Caco-2 (cell line): ENCODE results near the gene NAP1L4. TPM values are rescaled to one million over a fixed set of nuclear protein-coding genes. Genes with fewer than 3 reads are reported as not detected.
"Not testable (repeated sequence)": the region's sequence is repeated elsewhere in the genome, so short reads cannot be mapped to it uniquely, and the experiment has no call there.

ENCODE experiments used
- BruUV-seq: library from RNA; stranded (reverse); fragments of 400-500 nt; replicated peaks from 2 replicates; lab custom pipeline; 2021; lab: Mats Ljungman, UMichigan
- CTCF ChIA-PET: fragments of 300-600 bp; sonication (Branson Sonifier 250); formaldehyde crosslinking; loops from one replicate; lab custom pipeline; 2022; ENCODE audit warnings: antibody characterized with exemption; lab: Charles Lee
- POLR2A ChIA-PET: fragments of 300-600 bp; sonication (Branson Sonifier 250); formaldehyde crosslinking; loops from one replicate; lab custom pipeline; 2022; ENCODE audit warnings: antibody characterized with exemption; lab: Charles Lee
- DNase-seq, 2 experiments: peaks; one replicate each; pipeline versions ENCODE4 v3.0.0 to v3.0.0-alpha.2; 2020 to 2022
- H3K27me3 ChIP-seq: replicated peaks from 2 replicates; pipeline ENCODE4 v1.6.0; 2011; ENCODE audit warnings: low read length; ENCODE audit not compliant: control insufficient read depth, insufficient read depth
- H3K36me3 ChIP-seq: 2 replicates; pipeline ENCODE4 v1.5.1; 2011; ENCODE audit warnings: low read length; ENCODE audit not compliant: control insufficient read depth, insufficient read depth
- H3K4me1 ChIP-seq: fragments of 250-450 bp; sonication (Bioruptor Pico); 2 replicates; pipeline ENCODE4 v1.5.1; 2020; ENCODE audit warnings: mild to moderate bottlenecking
- H3K4me3 ChIP-seq: 2 replicates; pipeline ENCODE4 v1.5.1; 2011; ENCODE audit warnings: low read depth, mild to moderate bottlenecking, control low read depth, low read length
- H3K9me3 ChIP-seq: fragments of 250-450 bp; sonication (Bioruptor Pico); 2 replicates; pipeline ENCODE4 v1.5.1; 2020; ENCODE audit warnings: mild to moderate bottlenecking, moderate library complexity
- H3K27ac Mint-ChIP-seq: one replicate; pipeline ENCODE4 v1.8.0; 2022; ENCODE audit warnings: mixed read lengths; ENCODE audit not compliant: unreplicated experiment
- H3K27me3 Mint-ChIP-seq: one replicate; pipeline ENCODE4 v1.8.0; 2022; ENCODE audit warnings: mixed read lengths; ENCODE audit not compliant: insufficient read depth, unreplicated experiment
- H3K36me3 Mint-ChIP-seq: one replicate; pipeline ENCODE4 v1.8.0; 2022; ENCODE audit warnings: mild to moderate bottlenecking, mixed read lengths; ENCODE audit not compliant: insufficient read depth, unreplicated experiment
- H3K4me1 Mint-ChIP-seq: one replicate; pipeline ENCODE4 v1.8.0; 2022; ENCODE audit warnings: low read depth, mixed read lengths; ENCODE audit not compliant: unreplicated experiment
- H3K4me3 Mint-ChIP-seq: one replicate; pipeline ENCODE4 v1.8.0; 2022; ENCODE audit warnings: mild to moderate bottlenecking, moderate library complexity, mixed read lengths; ENCODE audit not compliant: unreplicated experiment
- H3K9me3 Mint-ChIP-seq: one replicate; pipeline ENCODE4 v1.8.0; 2022; ENCODE audit warnings: mixed read lengths; ENCODE audit not compliant: unreplicated experiment
- intact Hi-C: fragments of 100-400 bp; cut with micrococcal nuclease; formaldehyde crosslinking; loops from one replicate; pipeline ENCODE4 v1.10.0; 2022; ENCODE audit not compliant: unreplicated experiment
- total RNA-seq: library from RNA; stranded (reverse); gene quantifications from 2 replicates; pipeline ENCODE4 v1.2.3, GENCODE V29; 2022
- TF ChIP-seq, protein P1 (sequence below), 2 experiments: fragments of 200-600 bp in 1 of 2; IDR thresholded peaks; 1 replicate in 1 of 2; 2 replicates in 1 of 2; pipeline versions ENCODE4 v1.5.1 to v1.8.0; 2011 to 2022; ENCODE audit warnings: antibody characterized with exemption in 1 of 2, control low read depth in 1 of 2, inconsistent platforms in 1 of 2, low read depth in 1 of 2, low read length in 1 of 2, mild to moderate bottlenecking in 1 of 2, moderate library complexity in 1 of 2; ENCODE audit not compliant: insufficient read depth in 1 of 2, severe bottlenecking in 1 of 2, unreplicated experiment in 1 of 2

The NAP1L4 gene
- total RNA-seq, 1 experiment from 2014 or later, result 215 TPM

- Histone ChIP-seq H3K36me3 (no peaks in the 10 kb centered on the region; the same call in 1 of the 2 replicates), H3K9me3 (peaks cover 11% of the 10 kb centered on the region), H3K4me3 (no peak overlapping the region), H3K4me1 (no peaks in the 10 kb centered on the region), H3K27me3 (no peaks in the 10 kb centered on the region)
- no TSS peak for BruUV-seq
- intact Hi-C loops, result no loop called here
- POLR2A ChIA-PET, result no interaction called here
- CTCF ChIA-PET, result no interaction called here
- Mint-ChIP-seq H3K4me1 (no peaks in the 10 kb centered on the region), H3K4me3 (no peak overlapping the region), H3K27ac (peak overlapping the region; percentile 71), H3K36me3 (peaks cover 80% of the 10 kb centered on the region), H3K9me3 (peaks cover 22% of the 10 kb centered on the region), H3K27me3 (no peaks in the 10 kb centered on the region)
- TF ChIP-seq, protein P1, sequence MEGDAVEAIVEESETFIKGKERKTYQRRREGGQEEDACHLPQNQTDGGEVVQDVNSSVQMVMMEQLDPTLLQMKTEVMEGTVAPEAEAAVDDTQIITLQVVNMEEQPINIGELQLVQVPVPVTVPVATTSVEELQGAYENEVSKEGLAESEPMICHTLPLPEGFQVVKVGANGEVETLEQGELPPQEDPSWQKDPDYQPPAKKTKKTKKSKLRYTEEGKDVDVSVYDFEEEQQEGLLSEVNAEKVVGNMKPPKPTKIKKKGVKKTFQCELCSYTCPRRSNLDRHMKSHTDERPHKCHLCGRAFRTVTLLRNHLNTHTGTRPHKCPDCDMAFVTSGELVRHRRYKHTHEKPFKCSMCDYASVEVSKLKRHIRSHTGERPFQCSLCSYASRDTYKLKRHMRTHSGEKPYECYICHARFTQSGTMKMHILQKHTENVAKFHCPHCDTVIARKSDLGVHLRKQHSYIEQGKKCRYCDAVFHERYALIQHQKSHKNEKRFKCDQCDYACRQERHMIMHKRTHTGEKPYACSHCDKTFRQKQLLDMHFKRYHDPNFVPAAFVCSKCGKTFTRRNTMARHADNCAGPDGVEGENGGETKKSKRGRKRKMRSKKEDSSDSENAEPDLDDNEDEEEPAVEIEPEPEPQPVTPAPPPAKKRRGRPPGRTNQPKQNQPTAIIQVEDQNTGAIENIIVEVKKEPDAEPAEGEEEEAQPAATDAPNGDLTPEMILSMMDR (IDR thresholded peaks at IDR 0.05; ENCODE audit: insufficient read depth in 1 of 2, low read depth in 1 of 2, low read length in 1 of 2, severe bottlenecking in 1 of 2, unreplicated experiment in 1 of 2), result no peak
- DNase-seq, result no peak
Measured at GRCh38 chr11:2940147-2940920, 51.8 kb downstream of the NAP1L4 start.

DNA sequence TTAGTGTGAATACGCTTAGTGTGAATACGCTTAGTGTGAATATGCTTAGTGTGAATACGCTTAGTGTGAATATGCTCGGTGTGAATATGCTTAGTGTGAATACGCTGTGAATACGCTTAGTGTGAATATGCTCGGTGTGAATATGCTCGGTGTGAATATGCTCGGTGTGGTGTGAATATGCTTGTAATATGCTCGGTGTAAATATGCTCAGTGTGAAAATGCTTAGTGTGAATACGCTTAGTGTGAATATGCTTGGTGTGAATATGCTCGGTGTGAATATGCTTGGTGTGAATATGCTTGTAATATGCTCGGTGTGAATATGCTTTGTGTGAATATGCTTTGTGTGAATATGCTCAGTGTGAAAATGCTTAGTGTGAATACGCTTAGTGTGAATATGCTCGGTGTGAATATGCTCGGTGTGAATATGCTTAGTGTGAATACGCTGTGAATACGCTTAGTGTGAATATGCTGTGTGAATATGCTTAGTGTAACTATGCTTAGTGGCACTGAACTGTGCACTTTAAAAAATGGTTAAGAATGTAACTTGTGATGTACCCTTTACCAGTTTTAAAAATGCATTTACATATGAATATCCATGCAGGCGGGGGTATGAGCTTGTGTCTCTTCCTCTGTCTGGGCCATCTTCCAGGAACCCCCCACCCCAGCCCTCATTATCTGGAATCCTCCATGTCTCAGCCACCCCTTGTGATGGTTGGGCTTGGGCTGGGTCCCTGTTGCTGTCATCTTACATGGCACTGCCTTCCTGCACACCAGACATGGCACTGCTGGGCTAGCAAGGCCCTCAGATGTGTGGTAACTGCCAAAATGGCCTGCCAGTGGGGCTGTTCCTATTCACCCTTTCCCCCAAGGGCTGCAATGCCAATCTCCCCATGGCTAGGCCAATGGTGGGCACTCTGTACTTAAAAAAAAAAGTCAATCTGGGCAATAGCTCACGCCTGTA is 53.4 kb downstream of the NAP1L4 start:
- Mint-ChIP-seq H3K36me3 (peaks cover 65% of the 10 kb centered on the region), H3K27ac (peak overlapping the region; percentile 71), H3K9me3 (peaks cover 22% of the 10 kb centered on the region)
- H3K4me1 Mint-ChIP-seq, CTCF ChIA-PET, H3K4me3 ChIP-seq, POLR2A ChIA-PET, H3K27me3 ChIP-seq, DNase-seq, H3K4me3 Mint-ChIP-seq, H3K27me3 Mint-ChIP-seq, intact Hi-C loops, H3K36me3 ChIP-seq, H3K4me1 ChIP-seq: not testable (repeated sequence)
- peaks cover 11% of the 10 kb centered on the region for H3K9me3 ChIP-seq
- TSS peak; percentile 8 for BruUV-seq

DNA sequence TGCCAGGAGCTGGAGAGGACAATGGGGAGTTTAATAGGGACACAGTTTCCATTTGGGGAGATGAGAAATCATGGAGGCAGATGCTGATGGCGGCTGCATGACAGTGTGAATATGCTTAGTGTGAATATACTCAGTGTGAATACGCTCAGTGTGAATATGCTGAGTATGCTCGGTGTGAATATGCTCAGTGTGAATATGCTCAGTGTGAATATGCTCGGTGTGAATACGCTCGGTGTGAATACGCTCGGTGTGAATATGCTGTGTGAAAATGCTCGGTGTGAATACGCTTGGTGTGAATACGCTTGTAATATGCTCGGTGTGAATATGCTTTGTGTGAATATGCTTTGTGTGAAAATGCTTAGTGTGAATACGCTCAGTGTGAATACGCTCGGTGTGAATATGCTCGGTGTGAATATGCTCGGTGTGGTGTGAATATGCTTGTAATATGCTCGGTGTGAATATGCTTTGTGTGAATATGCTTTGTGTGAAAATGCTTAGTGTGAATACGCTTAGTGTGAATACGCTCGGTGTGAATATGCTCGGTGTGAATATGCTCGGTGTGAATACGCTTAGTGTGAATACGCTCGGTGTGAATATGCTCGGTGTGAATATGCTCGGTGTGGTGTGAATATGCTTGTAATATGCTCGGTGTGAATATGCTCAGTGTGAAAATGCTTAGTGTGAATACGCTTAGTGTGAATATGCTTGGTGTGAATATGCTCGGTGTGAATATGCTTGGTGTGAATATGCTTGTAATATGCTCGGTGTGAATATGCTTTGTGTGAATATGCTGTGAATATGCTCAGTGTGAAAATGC is 54.3 kb downstream of the NAP1L4 start:
- H3K36me3 ChIP-seq, DNase-seq, H3K27ac Mint-ChIP-seq, H3K27me3 ChIP-seq, H3K27me3 Mint-ChIP-seq, CTCF ChIA-PET, H3K4me3 ChIP-seq, BruUV-seq, intact Hi-C loops, H3K4me1 Mint-ChIP-seq, H3K4me1 ChIP-seq: not testable (repeated sequence)
- Mint-ChIP-seq H3K4me3 (peak overlapping the region; percentile 4), H3K36me3 (peaks cover 56% of the 10 kb centered on the region), H3K9me3 (peaks cover 22% of the 10 kb centered on the region)
- H3K9me3 ChIP-seq, result peaks cover 11% of the 10 kb centered on the region
- POLR2A ChIA-PET, result interaction anchor here (0.6 kb wide), 1 partner anchor 735 kb away, joined by 6 read pairs; no protein-coding TSS in a partner anchor
